HepG2 (cell line): ENCODE data around the gene RFX7. TPM values are rescaled to one million over a fixed set of nuclear protein-coding genes. Genes with fewer than 3 reads are reported as not detected.

ENCODE experiments used
- ELF3 ChIP-seq: IDR thresholded peaks from 2 replicates; pipeline ENCODE4 v1.6.1; 2016; ENCODE audit warnings: missing genetic modification reagents, missing compliant biosample characterization
- FOXA1 ChIP-seq, 2 experiments: fragments of 450-650 bp in 1 of 2; sonication (generic) in 1 of 2; formaldehyde crosslinking in 1 of 2; IDR thresholded peaks; 2 replicates each; pipeline versions ENCODE4 v1.4.0 to v1.6.1; 2016 to 2020; ENCODE audit warnings: missing genetic modification reagents in 1 of 2
- KAT7 ChIP-seq: IDR thresholded peaks from 2 replicates; pipeline ENCODE4 v1.6.1; 2018; ENCODE audit warnings: borderline replicate concordance, missing compliant biosample characterization
- NFATC3 ChIP-seq: sonication (generic); formaldehyde crosslinking; IDR thresholded peaks from 2 replicates; pipeline ENCODE4 v1.5.1; 2020; ENCODE audit warnings: mild to moderate bottlenecking, missing genetic modification reagents
- NFRKB ChIP-seq: fragments of 450-650 bp; IDR thresholded peaks from 2 replicates; pipeline ENCODE4 v1.6.1; 2017
- PAWR ChIP-seq: sonication (generic); formaldehyde crosslinking; IDR thresholded peaks from 2 replicates; pipeline ENCODE4 v1.4.0; 2020; ENCODE audit warnings: missing genetic modification reagents, mild to moderate bottlenecking, borderline replicate concordance
- SMARCE1 ChIP-seq: fragments of 450-650 bp; IDR thresholded peaks from 2 replicates; pipeline ENCODE4 v1.6.1; 2017; ENCODE audit warnings: borderline replicate concordance
- SRSF4 ChIP-seq: fragments of 200-400 bp; formaldehyde crosslinking; IDR thresholded peaks from one replicate; pipeline ENCODE4 v1.6.1; 2018; ENCODE audit warnings: mild to moderate bottlenecking, low read depth, low read length, moderate library complexity; ENCODE audit not compliant: poor library complexity, severe bottlenecking
- ZEB1 ChIP-seq: IDR thresholded peaks from 2 replicates; pipeline ENCODE4 v1.6.1; 2012; ENCODE audit warnings: mild to moderate bottlenecking, low read depth, inconsistent platforms; ENCODE audit not compliant: insufficient replicate concordance
- ZIK1 ChIP-seq: sonication (generic); formaldehyde crosslinking; IDR thresholded peaks from 2 replicates; pipeline ENCODE4 v1.5.0; 2020; ENCODE audit warnings: mild to moderate bottlenecking, low read depth, missing genetic modification reagents, borderline replicate concordance
- ZNF24 ChIP-seq: fragments of 450-650 bp; IDR thresholded peaks from 2 replicates; pipeline ENCODE4 v1.6.1; 2017; ENCODE audit warnings: antibody characterized with exemption, mild to moderate bottlenecking
- ZNF484 ChIP-seq: sonication (generic); formaldehyde crosslinking; IDR thresholded peaks from 2 replicates; pipeline ENCODE4 v1.5.1; 2020; ENCODE audit warnings: mild to moderate bottlenecking, low read depth, missing genetic modification reagents, borderline replicate concordance
- ZNF563 ChIP-seq: sonication (generic); formaldehyde crosslinking; IDR thresholded peaks from 2 replicates; pipeline ENCODE4 v1.8.0; 2022; ENCODE audit warnings: mild to moderate bottlenecking, moderate library complexity, missing genetic modification reagents
- ZNF674 ChIP-seq: sonication (generic); formaldehyde crosslinking; IDR thresholded peaks from 2 replicates; pipeline ENCODE4 v1.5.0; 2020; ENCODE audit warnings: low read depth, mild to moderate bottlenecking, missing genetic modification reagents
- ZNF749 ChIP-seq: sonication (generic); formaldehyde crosslinking; IDR thresholded peaks from 2 replicates; pipeline ENCODE4 v1.8.0; 2022; ENCODE audit warnings: mild to moderate bottlenecking, missing genetic modification reagents, moderate library complexity, borderline replicate concordance
- ZNF883 ChIP-seq: sonication (generic); formaldehyde crosslinking; IDR thresholded peaks from 2 replicates; pipeline ENCODE4 v1.5.1; 2020; ENCODE audit warnings: mild to moderate bottlenecking, missing genetic modification reagents; ENCODE audit errors: not compliant biosample characterization
- polyA plus RNA-seq, 8 experiments: library from polyadenylated mRNA; depleted of rRNA in 3 of 8; stranded (reverse) in 7 of 8; unstranded in 1 of 8; fragments of >200 nt; fragmentation: Illumina TruSeq in 4 of 8; extraction: Trizol in 4 of 8; gene quantifications; 2 replicates each; pipeline versions ENCODE4 v1.2.1 to v1.2.3, GENCODE V29; 2011 to 2016; ENCODE audit warnings: low read depth in 4 of 8, missing spikeins in 1 of 8, mixed read lengths in 1 of 8; ENCODE audit not compliant: insufficient read depth in 1 of 8
- total RNA-seq, 5 experiments: library from RNA; depleted of rRNA; stranded (reverse); fragments of >200 nt; fragmentation: Illumina TruSeq; extraction: Trizol; gene quantifications; 2 replicates each; pipeline ENCODE4 v1.2.3, GENCODE V29; 2016; ENCODE audit warnings: low read depth in 1 of 5
- TF ChIP-seq, protein P1 (sequence below): sonication (generic); formaldehyde crosslinking; conservative IDR thresholded peaks from 2 replicates; pipeline ENCODE4 v1.8.0; 2022; ENCODE audit warnings: low read depth, missing genetic modification reagents
- TF ChIP-seq, protein P2 (sequence below), 2 experiments: fragments of 450-650 bp in 1 of 2; sonication (generic) in 1 of 2; formaldehyde crosslinking; IDR thresholded peaks; 2 replicates each; pipeline versions ENCODE4 v1.5.0 to v1.8.0; 2020 to 2022; ENCODE audit warnings: mild to moderate bottlenecking in 1 of 2, missing genetic modification reagents in 1 of 2
- TF ChIP-seq, protein P3 (sequence below): sonication (generic); formaldehyde crosslinking; IDR thresholded peaks from 2 replicates; pipeline ENCODE4 v1.4.0; 2020; ENCODE audit warnings: mild to moderate bottlenecking, missing genetic modification reagents, borderline replicate concordance
- TF ChIP-seq, protein P4 (sequence below): sonication (generic); formaldehyde crosslinking; IDR thresholded peaks from 2 replicates; pipeline ENCODE4 v1.5.0; 2020; ENCODE audit warnings: missing genetic modification reagents

RFX7 gene
- total and polyA plus RNA-seq, 2 of the 13 experiments (the other 11 are each of a cell fraction or from before 2014, with no cell fraction given): 8.5 to 10.4 TPM

DNA sequence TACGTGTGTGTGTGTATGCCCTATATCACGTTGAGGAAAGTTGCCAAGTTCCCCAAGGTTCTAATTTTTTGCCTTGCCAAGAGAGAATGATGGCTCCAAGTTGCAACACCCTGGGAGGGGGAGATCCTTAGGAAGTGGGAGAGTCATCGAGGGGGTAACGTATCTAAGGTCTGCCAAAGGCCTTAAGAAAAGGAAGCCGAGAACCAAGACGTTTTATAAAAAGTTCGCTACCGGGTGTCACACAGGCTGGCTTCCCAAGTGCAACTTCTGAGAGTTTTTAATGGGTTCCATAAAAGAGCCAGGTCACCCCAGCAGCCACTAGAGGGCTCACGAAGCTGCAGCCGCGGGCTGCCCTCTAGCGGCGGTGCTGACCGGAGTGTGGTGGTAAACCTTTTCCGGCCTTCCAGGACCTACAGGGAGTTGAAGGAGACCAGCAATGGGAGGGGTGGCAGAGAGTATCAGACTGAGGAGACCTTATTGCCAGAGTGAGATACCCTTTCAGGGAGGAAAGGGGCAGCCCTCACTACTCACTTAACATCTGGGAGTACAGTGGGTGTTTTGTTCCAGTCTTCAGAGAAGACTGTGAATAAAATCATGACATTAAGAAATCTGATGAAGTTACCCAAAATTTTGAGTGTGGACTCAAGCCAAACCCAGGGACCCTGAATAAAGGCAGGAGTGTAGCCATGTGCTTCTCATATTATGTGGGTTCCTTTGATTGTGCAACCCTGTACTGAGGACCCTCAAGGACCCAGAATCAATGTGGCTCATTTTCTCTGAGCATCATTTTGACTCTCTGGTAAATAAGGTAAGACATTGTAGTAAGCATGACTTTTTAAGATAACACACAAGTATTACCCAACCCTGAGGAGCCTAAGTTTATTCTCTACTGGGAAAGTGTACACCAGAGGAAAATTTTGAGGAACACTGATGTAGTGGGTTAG lies 2.5 kb upstream of the RFX7 start (continued):
- no peak for TF ChIP-seq FOXA1 (IDR thresholded peaks at IDR 0.05)
- 0 out of 2 replicates have a peak, but pooled peaks have one; percentile 21 for TF ChIP-seq FOXA1 (CRISPR knock-in tag; IDR thresholded peaks at IDR 0.05)
- TF ChIP-seq, protein P1, sequence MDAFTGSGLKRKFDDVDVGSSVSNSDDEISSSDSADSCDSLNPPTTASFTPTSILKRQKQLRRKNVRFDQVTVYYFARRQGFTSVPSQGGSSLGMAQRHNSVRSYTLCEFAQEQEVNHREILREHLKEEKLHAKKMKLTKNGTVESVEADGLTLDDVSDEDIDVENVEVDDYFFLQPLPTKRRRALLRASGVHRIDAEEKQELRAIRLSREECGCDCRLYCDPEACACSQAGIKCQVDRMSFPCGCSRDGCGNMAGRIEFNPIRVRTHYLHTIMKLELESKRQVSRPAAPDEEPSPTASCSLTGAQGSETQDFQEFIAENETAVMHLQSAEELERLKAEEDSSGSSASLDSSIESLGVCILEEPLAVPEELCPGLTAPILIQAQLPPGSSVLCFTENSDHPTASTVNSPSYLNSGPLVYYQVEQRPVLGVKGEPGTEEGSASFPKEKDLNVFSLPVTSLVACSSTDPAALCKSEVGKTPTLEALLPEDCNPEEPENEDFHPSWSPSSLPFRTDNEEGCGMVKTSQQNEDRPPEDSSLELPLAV (CRISPR knock-in tag): no peak
- 0 out of 2 replicates have a peak, but pooled peaks have one; percentile 37 for TF ChIP-seq ZNF24
- no peak for TF ChIP-seq NFATC3 (CRISPR knock-in tag)
- TF ChIP-seq ELF3 (CRISPR knock-in tag): peak; percentile 74
- no peak for TF ChIP-seq ZNF563 (CRISPR knock-in tag)
- TF ChIP-seq KAT7 (CRISPR knock-in tag): peak; percentile 62; the same call in 1 of the 2 replicates
- TF ChIP-seq SMARCE1: no peak
- no peak for TF ChIP-seq PAWR (CRISPR knock-in tag)
- peak; percentile 30 for TF ChIP-seq ZNF883
- no peak for TF ChIP-seq ZNF484 (CRISPR knock-in tag)
- TF ChIP-seq NFRKB: no peak
- TF ChIP-seq ZEB1: peak; percentile 40
- TF ChIP-seq ZNF749 (CRISPR knock-in tag): no peak
- TF ChIP-seq, protein P2, sequence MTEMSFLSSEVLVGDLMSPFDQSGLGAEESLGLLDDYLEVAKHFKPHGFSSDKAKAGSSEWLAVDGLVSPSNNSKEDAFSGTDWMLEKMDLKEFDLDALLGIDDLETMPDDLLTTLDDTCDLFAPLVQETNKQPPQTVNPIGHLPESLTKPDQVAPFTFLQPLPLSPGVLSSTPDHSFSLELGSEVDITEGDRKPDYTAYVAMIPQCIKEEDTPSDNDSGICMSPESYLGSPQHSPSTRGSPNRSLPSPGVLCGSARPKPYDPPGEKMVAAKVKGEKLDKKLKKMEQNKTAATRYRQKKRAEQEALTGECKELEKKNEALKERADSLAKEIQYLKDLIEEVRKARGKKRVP (CRISPR knock-in tag; IDR thresholded peaks at IDR 0.05): no peak
- TF ChIP-seq SRSF4: no peak
- TF ChIP-seq ZNF674 (CRISPR knock-in tag): no peak
- TF ChIP-seq, protein P3, sequence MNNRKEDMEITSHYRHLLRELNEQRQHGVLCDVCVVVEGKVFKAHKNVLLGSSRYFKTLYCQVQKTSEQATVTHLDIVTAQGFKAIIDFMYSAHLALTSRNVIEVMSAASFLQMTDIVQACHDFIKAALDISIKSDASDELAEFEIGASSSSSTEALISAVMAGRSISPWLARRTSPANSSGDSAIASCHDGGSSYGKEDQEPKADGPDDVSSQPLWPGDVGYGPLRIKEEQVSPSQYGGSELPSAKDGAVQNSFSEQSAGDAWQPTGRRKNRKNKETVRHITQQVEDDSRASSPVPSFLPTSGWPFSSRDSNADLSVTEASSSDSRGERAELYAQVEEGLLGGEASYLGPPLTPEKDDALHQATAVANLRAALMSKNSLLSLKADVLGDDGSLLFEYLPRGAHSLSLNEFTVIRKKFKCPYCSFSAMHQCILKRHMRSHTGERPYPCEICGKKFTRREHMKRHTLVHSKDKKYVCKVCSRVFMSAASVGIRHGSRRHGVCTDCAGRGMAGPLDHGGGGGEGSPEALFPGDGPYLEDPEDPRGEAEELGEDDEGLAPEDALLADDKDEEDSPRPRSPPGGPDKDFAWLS: no peak
- TF ChIP-seq ZIK1: no peak
- TF ChIP-seq, protein P4, sequence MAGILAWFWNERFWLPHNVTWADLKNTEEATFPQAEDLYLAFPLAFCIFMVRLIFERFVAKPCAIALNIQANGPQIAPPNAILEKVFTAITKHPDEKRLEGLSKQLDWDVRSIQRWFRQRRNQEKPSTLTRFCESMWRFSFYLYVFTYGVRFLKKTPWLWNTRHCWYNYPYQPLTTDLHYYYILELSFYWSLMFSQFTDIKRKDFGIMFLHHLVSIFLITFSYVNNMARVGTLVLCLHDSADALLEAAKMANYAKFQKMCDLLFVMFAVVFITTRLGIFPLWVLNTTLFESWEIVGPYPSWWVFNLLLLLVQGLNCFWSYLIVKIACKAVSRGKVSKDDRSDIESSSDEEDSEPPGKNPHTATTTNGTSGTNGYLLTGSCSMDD (CRISPR knock-in tag): no peak
